ENCODE data around the gene FOLR3.
"Not testable (repeated sequence)": the region's sequence is repeated elsewhere in the genome, so short reads cannot be mapped to it uniquely, and the experiment has no call there.

- not testable (repeated sequence) for TF ChIP-seq CTCF (optimal IDR thresholded peaks at IDR 0.05 in 1 of 3, IDR thresholded peaks at IDR 0.05 in 1 of 3, conservative IDR thresholded peaks at IDR 0.05 in 1 of 3; ENCODE audit: extremely low read depth in 1 of 3, insufficient read depth in 2 of 3, low read length in 3 of 3); EZH2 (IDR thresholded peaks at IDR 0.05; ENCODE audit: low read length)
Measured at GRCh38 chr11:72180892-72181552, 45.5 kb downstream of the FOLR3 start.

Measured in keratinocyte (primary cell).